ENCODE data around the gene NSUN4. TPM values are rescaled to one million over a fixed set of nuclear protein-coding genes. Genes with fewer than 3 reads are reported as not detected.

The NSUN4 gene
- total RNA-seq, 4 donors from 2014 or later, result 15.6 to 62.3 (median 22.9) TPM

DNA sequence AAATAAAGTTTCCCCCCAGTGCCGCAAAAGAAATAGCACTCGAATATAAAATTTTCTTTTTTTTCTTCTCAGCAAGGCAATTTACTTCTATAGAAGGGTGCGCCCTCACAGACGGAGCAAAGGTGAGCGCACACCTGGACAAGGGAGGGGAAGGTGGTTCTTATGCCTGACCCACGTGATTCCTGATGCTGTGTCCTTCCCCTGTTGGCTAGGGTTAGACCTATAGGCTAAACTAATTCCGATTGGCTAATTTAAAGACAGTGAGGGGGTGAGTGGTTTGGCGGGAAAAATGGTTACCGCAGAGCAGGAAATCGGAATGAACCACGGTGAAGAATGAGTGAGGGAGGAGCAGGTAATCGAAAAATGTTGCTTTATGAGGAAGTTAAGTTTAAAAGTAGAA is 52.9 kb downstream of the NSUN4 start:
- intact Hi-C loops (cut with DNase I; ENCODE audit: low total_unique reads), result no loop called here
- 79 to 85% methylated on average over 12 of the region's 12 CpGs for WGBS, 2 donors
- no peak overlapping the region for H3K4me3 ChIP-seq (ENCODE audit: low read depth, poor library complexity, severe bottlenecking)
- DNase-seq (ENCODE audit: low spot score in 2 of 2), result no peak
- no peak for TF ChIP-seq POLR2A (IDR thresholded peaks at IDR 0.05)
- TF ChIP-seq CTCF (IDR thresholded peaks at IDR 0.05), result no peak

DNA sequence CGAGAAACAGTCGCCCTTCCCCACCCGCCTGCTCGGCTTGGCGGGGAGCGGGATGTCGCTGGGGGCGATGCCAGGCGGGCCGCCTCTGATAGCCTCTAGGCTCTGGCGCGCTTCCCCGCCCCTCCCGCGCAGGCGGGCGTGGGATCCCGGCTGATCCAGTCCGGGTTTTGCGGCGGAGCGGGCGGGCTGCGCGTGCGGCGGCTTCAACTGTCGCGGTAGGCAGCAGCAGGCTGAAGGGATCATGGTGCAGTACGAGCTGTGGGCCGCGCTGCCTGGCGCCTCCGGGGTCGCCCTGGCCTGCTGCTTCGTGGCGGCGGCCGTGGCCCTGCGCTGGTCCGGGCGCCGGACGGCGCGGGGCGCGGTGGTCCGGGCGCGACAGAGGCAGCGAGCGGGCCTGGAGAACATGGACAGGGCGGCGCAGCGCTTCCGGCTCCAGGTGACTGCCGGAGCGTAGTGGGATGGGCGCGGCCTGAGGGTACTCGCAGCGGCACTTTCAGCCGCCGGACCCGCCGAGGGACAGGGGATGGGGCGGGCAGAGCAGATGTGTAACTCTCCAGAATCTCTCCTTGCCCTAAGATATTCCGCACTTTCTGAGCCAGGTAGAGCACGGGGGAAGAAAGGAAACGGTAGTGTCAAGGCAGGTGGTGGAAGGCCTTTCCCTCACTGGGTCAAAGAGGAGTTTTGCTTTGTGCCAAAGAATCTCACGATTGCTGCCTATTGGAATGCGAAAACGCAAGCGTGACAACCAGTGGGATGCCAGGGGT is 53.7 kb downstream of the NSUN4 start, which contains the start of gene FAAH:
Gene FAAH, plus strand, starts transcription at position 210 of the 764 bp plus-strand sequence. Its CDS starts 32 bp downstream, at position 242.
- peak in 1 of 2 donors; percentile 92 for DNase-seq (ENCODE audit: low spot score in 2 of 2)
- peak within 1 kb of the TSS; percentile 35 for H3K4me3 ChIP-seq (ENCODE audit: low read depth, poor library complexity, severe bottlenecking)
- no peak for TF ChIP-seq CTCF (IDR thresholded peaks at IDR 0.05)
- no peak for TF ChIP-seq POLR2A (IDR thresholded peaks at IDR 0.05)
- intact Hi-C loops (cut with DNase I; ENCODE audit: low total_unique reads), result no loop called here
- 2% methylated on average over 39 to 49 of the region's 75 CpGs for WGBS, 2 donors

DNA sequence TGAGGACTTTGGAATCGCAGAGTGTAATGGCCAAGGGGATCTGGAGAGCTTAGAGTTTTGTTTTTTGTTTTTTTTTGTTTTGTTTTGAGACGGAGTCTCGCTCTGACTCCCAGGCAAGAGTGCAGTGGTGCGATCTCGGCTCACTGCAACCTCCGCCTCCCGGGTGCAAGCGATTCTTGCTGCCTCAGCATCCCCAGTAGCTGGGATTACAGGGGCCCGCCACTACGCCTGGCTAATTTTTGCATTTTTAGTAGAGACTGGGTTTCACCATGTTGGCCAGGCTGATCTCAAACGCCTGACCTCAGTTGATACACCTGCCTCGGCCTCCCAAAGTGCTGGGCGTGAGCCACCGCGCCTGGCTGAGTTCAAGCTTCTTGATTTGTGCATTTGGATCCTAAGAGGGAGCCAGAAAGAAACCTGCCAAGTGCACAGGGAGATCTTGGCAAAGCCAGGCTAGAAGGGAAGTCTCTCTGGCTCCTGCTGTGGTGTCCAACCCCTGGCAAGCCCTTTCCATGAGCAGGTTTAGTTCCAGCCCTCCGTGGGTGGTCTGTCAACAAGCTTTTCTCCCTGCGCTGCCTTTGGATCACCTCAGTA is 54.4 kb downstream of the NSUN4 start:
- peak in 1 of 2 donors; percentile 84 for DNase-seq (ENCODE audit: low spot score in 2 of 2)
- WGBS, 2 donors, result 24 to 33% methylated on average over 17 of the region's 17 CpGs
- TF ChIP-seq POLR2A (IDR thresholded peaks at IDR 0.05) (no peak), CTCF (IDR thresholded peaks at IDR 0.05) (no peak)

DNA sequence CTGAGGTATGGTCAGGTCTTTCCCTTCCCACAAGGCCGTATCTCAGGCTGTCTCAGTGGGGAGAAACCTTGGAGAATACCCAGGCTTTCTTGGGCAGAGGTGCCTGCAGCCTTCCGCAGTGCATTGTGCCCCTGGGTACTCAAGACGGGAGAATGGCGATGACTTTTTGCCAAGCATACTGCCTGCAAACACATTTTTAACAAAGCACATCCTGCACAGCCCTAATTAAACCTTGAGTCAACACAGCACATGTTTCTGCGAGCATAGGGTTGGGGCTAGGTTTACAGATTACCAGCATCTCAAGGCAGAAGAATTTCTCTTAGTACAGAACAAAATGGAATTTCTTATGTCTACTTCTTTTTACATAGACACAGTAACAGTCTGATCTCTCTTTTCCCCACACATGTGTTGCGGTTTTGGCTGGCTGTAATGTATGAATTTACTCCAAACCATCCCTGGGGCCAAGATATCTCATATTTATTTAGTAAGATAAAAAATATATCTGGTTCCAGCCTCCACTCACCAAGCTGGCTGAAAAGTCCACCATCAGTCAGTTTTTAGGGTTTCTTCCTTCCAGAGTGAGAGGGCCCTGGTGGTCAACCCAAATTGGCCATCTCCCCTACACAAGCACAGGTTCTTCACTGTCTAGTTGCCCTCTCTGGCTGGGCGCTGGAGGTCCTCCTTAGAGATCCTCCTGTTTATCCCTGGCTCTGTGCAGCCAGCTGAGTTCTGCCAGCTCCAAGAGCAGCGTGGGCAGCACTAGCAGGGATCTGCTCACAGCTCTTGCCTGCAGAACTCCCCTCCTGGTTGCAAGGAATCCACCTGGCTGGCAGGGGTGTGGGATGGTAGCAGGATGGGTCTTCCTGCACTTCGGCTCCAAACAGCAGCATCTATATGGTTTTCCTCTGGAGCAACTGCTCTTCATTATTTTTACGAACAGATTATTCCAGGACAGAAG is 56.1 kb downstream of the NSUN4 start:
- H3K4me3 ChIP-seq (ENCODE audit: low read depth, poor library complexity, severe bottlenecking), result no peak overlapping the region
- TF ChIP-seq CTCF (IDR thresholded peaks at IDR 0.05) (no peak), POLR2A (IDR thresholded peaks at IDR 0.05) (no peak)
- DNase-seq (ENCODE audit: low spot score in 2 of 2), result no peak
- WGBS, 2 donors, result 54 to 64% methylated on average over 10 of the region's 10 CpGs
- intact Hi-C loops (cut with DNase I; ENCODE audit: low total_unique reads), result no loop called here

More for the DNA sequence above, 54.4 kb downstream of the NSUN4 start:
- intact Hi-C loops (cut with DNase I; ENCODE audit: low total_unique reads), result no loop called here
- H3K4me3 ChIP-seq (ENCODE audit: low read depth, poor library complexity, severe bottlenecking), result no peak overlapping the region

- DNase-seq (ENCODE audit: low spot score in 2 of 2), result no peak
- no peak for TF ChIP-seq CTCF (IDR thresholded peaks at IDR 0.05)
- no peak for TF ChIP-seq POLR2A (IDR thresholded peaks at IDR 0.05)
- H3K4me3 ChIP-seq (ENCODE audit: low read depth, poor library complexity, severe bottlenecking), result no peak overlapping the region
- intact Hi-C loops (cut with DNase I; ENCODE audit: low total_unique reads), result no loop called here
- WGBS, 2 donors, result 79 to 82% methylated on average over 9 of the region's 9 CpGs
These were observed 58.7 kb downstream of the NSUN4 start for GRCh38 chr1:46399307-46399706.

Data from lower leg skin (tissue), 4 donors.